Suprapubic skin (tissue), 3 donors: ENCODE data around the gene ARL6IP5.

Experiments used
- CTCF ChIP-seq, 2 donors: fragments of 200-600 bp in 1 of 2; fragments of 450-650 bp in 1 of 2; sonication (generic) in 1 of 2; IDR thresholded peaks; one replicate each; pipeline ENCODE4 v1.5.1; 2016 to 2019; ENCODE audit warnings: antibody characterized with exemption in 2 of 2, mild to moderate bottlenecking in 1 of 2, moderate library complexity in 1 of 2
- EP300 ChIP-seq: sonication (generic); formaldehyde crosslinking; IDR thresholded peaks from one replicate; pipeline ENCODE4 v1.6.1; 2017; ENCODE audit warnings: antibody characterized with exemption
- POLR2A ChIP-seq, 2 donors: fragments of 450-650 bp; IDR thresholded peaks; one replicate each; pipeline ENCODE4 v1.6.1; 2017; ENCODE audit warnings: antibody characterized with exemption in 2 of 2, mild to moderate bottlenecking in 2 of 2, moderate library complexity in 2 of 2

- TF ChIP-seq CTCF (IDR thresholded peaks at IDR 0.05) (no peak), EP300 (no peak), POLR2A (IDR thresholded peaks at IDR 0.05) (no peak)
Measured at GRCh38 chr3:69072928-69073327, 11.8 kb upstream of the ARL6IP5 start.
